Thoracic aorta (tissue), 2 donors: ENCODE data around the gene AKAIN1. TPM values are rescaled to one million over a fixed set of nuclear protein-coding genes. Genes with fewer than 3 reads are reported as not detected.

Experiments
- ATAC-seq: fragments of 150-250 bp; one replicate; pipeline ENCODE4 v1.8.0; 2017; ENCODE audit warnings: low read depth; ENCODE audit not compliant: insufficient number of reproducible peaks, low FRiP score
- DNase-seq: peaks from one replicate; pipeline ENCODE4 v3.0.0-alpha.2; 2020; ENCODE audit warnings: low spot score
- H3K27ac ChIP-seq, 2 donors: fragments of 200-600 bp; sonication (generic); 1 replicate in 1 of 2; 2 replicates in 1 of 2; pipeline ENCODE4 v1.5.1; 2016; ENCODE audit warnings: mild to moderate bottlenecking in 2 of 2, moderate library complexity in 2 of 2
- H3K27me3 ChIP-seq: fragments of 200-600 bp; sonication (generic); replicated peaks from 2 replicates; pipeline ENCODE4 v1.6.0; 2016; ENCODE audit warnings: mild to moderate bottlenecking; ENCODE audit not compliant: insufficient read depth
- H3K36me3 ChIP-seq: fragments of 200-600 bp; sonication (generic); one replicate; pipeline ENCODE4 v1.5.1; 2016
- H3K4me1 ChIP-seq, 2 donors: fragments of 200-600 bp; sonication (generic); 1 replicate in 1 of 2; 2 replicates in 1 of 2; pipeline versions ENCODE4 v1.5.1 to v1.6.0; 2016; ENCODE audit warnings: low read depth in 2 of 2, mild to moderate bottlenecking in 1 of 2; ENCODE audit not compliant: control insufficient read depth in 1 of 2
- H3K4me3 ChIP-seq: fragments of 200-600 bp; sonication (generic); 2 replicates; pipeline ENCODE4 v1.5.1; 2016; ENCODE audit warnings: mild to moderate bottlenecking
- H3K9me3 ChIP-seq: fragments of 200-600 bp; sonication (generic); 2 replicates; pipeline ENCODE4 v1.5.1; 2016
- CTCF ChIP-seq: fragments of 200-600 bp; sonication (generic); IDR thresholded peaks from one replicate; pipeline ENCODE4 v1.5.1; 2019; ENCODE audit warnings: antibody characterized with exemption
- total RNA-seq, 2 donors: library from RNA; depleted of rRNA; stranded (reverse); fragments of >200 nt; gene quantifications; one replicate each; pipeline versions ENCODE4 v1.1.0 to v1.2.3, GENCODE V29; 2016

The AKAIN1 gene
- total RNA-seq, 2 donors from 2014 or later = not detected

GRCh38 chr18:5144629-5145028, 52.4 kb downstream of the AKAIN1 start:
- DNase-seq (no peak), ATAC-seq (no peak)
- no peak for TF ChIP-seq CTCF
- Histone ChIP-seq H3K27ac (no peak overlapping the region), H3K36me3 (no peaks in the 10 kb centered on the region), H3K4me3 (no peak overlapping the region), H3K27me3 (no peaks in the 10 kb centered on the region), H3K9me3 (no peaks in the 10 kb centered on the region), H3K4me1 (no peaks in the 10 kb centered on the region)

- Histone ChIP-seq H3K27ac (no peak overlapping the region), H3K4me1 (no peaks in the 10 kb centered on the region), H3K4me3 (no peak overlapping the region), H3K27me3 (no peaks in the 10 kb centered on the region), H3K9me3 (no peaks in the 10 kb centered on the region), H3K36me3 (no peaks in the 10 kb centered on the region)
- no peak for ATAC-seq
- no peak for TF ChIP-seq CTCF
- DNase-seq = no peak
Measured at GRCh38 chr18:5142859-5143258, 54.2 kb downstream of the AKAIN1 start.

GRCh38 chr18:5142131-5142530, 54.9 kb downstream of the AKAIN1 start:
- no peak for TF ChIP-seq CTCF
- no peaks in the 10 kb centered on the region for H3K27me3 ChIP-seq
- ATAC-seq (no peak), DNase-seq (no peak)
- H3K4me3 ChIP-seq = no peak overlapping the region
- H3K27ac ChIP-seq = no peak overlapping the region
- no peaks in the 10 kb centered on the region for H3K9me3 ChIP-seq
- no peaks in the 10 kb centered on the region for H3K36me3 ChIP-seq
- no peaks in the 10 kb centered on the region for H3K4me1 ChIP-seq

- Histone ChIP-seq H3K9me3 (no peaks in the 10 kb centered on the region), H3K36me3 (no peaks in the 10 kb centered on the region), H3K4me3 (no peak overlapping the region), H3K4me1 (no peaks in the 10 kb centered on the region), H3K27me3 (no peaks in the 10 kb centered on the region), H3K27ac (no peak overlapping the region)
- TF ChIP-seq CTCF = no peak
- DNase-seq (no peak), ATAC-seq (no peak)
Measured at GRCh38 chr18:5137261-5137660, 59.8 kb downstream of the AKAIN1 start.

- TF ChIP-seq CTCF = no peak
- ATAC-seq = no peak
- no peaks in the 10 kb centered on the region for H3K4me1 ChIP-seq
- H3K4me3 ChIP-seq = no peak overlapping the region
- no peaks in the 10 kb centered on the region for H3K36me3 ChIP-seq
- no peak for DNase-seq
- H3K27me3 ChIP-seq = no peaks in the 10 kb centered on the region
- no peaks in the 10 kb centered on the region for H3K9me3 ChIP-seq
- no peak overlapping the region for H3K27ac ChIP-seq
Measured at GRCh38 chr18:5132987-5133386, 64.1 kb downstream of the AKAIN1 start.
